Neural cell (in vitro differentiated cells): ENCODE measurements around the gene PPP1R13B.

Source experiments
- CTCF ChIP-seq: fragments of 450-650 bp; IDR thresholded peaks from 2 replicates; pipeline ENCODE4 v1.5.1; 2014; ENCODE audit warnings: antibody characterized with exemption, mild to moderate bottlenecking, moderate library complexity; ENCODE audit not compliant: poor library complexity, severe bottlenecking
- EP300 ChIP-seq: fragments of 450-650 bp; conservative IDR thresholded peaks from 2 replicates; pipeline ENCODE4 v1.6.1; 2014; ENCODE audit warnings: antibody characterized with exemption, mild to moderate bottlenecking, moderate library complexity; ENCODE audit not compliant: poor library complexity, severe bottlenecking
- EZH2 ChIP-seq: fragments of 200-600, 300-800 bp; shearing (Covaris generic), sonication (generic); IDR thresholded peaks from 2 replicates; pipeline ENCODE4 v1.6.1; 2014; ENCODE audit warnings: antibody characterized with exemption, low read length, borderline replicate concordance, mild to moderate bottlenecking; ENCODE audit not compliant: insufficient read depth, poor library complexity, severe bottlenecking
- MXI1 ChIP-seq: fragments of 450-650 bp; conservative IDR thresholded peaks from 2 replicates; pipeline ENCODE4 v1.6.1; 2014; ENCODE audit warnings: antibody characterized with exemption, mild to moderate bottlenecking; ENCODE audit not compliant: poor library complexity, severe bottlenecking
- POLR2AphosphoS5 ChIP-seq: IDR thresholded peaks from 2 replicates; pipeline ENCODE4 v1.6.1; 2012
- RAD21 ChIP-seq: fragments of 450-650 bp; conservative IDR thresholded peaks from 2 replicates; pipeline ENCODE4 v1.6.1; 2014; ENCODE audit warnings: antibody characterized with exemption, mild to moderate bottlenecking, moderate library complexity
- REST ChIP-seq: IDR thresholded peaks from 2 replicates; pipeline ENCODE4 v1.6.1; 2012; ENCODE audit warnings: borderline replicate concordance
- SMC3 ChIP-seq: fragments of 450-650 bp; conservative IDR thresholded peaks from 2 replicates; pipeline ENCODE4 v1.6.1; 2014; ENCODE audit warnings: antibody characterized with exemption, mild to moderate bottlenecking, moderate library complexity; ENCODE audit not compliant: poor library complexity
- TAF1 ChIP-seq: IDR thresholded peaks from 2 replicates; pipeline ENCODE4 v1.6.1; 2012; ENCODE audit warnings: low read depth

- TF ChIP-seq CTCF (no peak), RAD21 (no peak), TAF1 (no peak), EP300 (no peak), REST (no peak), EZH2 (no peak), POLR2AphosphoS5 (no peak), MXI1 (no peak), SMC3 (no peak)
Observed at GRCh38 chr14:103723748-103724081, 123.7 kb downstream of the PPP1R13B start.
